Adrenal gland (tissue), 12 donors: ENCODE data around the gene EXOC4. TPM values are rescaled to one million over a fixed set of nuclear protein-coding genes. Genes with fewer than 3 reads are reported as not detected.

Experiments
- DNase-seq, 7 donors: peaks; one replicate each; pipeline ENCODE4 v3.0.0-alpha.2; 2019 to 2020
- H3K27ac ChIP-seq, 5 donors: fragments of 200-600 bp; sonication (generic) in 4 of 5; 1 replicate in 3 of 5; 2 replicates in 2 of 5; pipeline versions ENCODE4 v1.5.1 to v1.8.0; 2016 to 2020; ENCODE audit warnings: mild to moderate bottlenecking in 1 of 5
- H3K27me3 ChIP-seq: fragments of 200-600 bp; 2 replicates; pipeline ENCODE4 v1.8.0; 2021
- H3K36me3 ChIP-seq, 2 donors: fragments of 200-600 bp; replicated peaks in 1 of 2; 1 replicate in 1 of 2; 2 replicates in 1 of 2; pipeline versions ENCODE4 v1.5.1 to v1.8.0; 2018 to 2022
- H3K4me1 ChIP-seq, 2 donors: fragments of 200-600 bp; replicated peaks in 1 of 2; 1 replicate in 1 of 2; 2 replicates in 1 of 2; pipeline versions ENCODE4 v1.5.1 to v1.8.0; 2018 to 2021
- H3K4me3 ChIP-seq, 4 donors: fragments of 200-600 bp; sonication (generic) in 3 of 4; one replicate each; pipeline ENCODE4 v1.5.1; 2016 to 2018
- H3K9me3 ChIP-seq, 3 donors: fragments of 200-600 bp; sonication (generic) in 1 of 3; replicated peaks in 1 of 3; 1 replicate in 2 of 3; 2 replicates in 1 of 3; pipeline versions ENCODE4 v1.5.1 to v1.8.0; 2016 to 2021
- CTCF ChIP-seq, 6 experiments: fragments of 450-650 bp in 4 of 6; fragments of 200-600 bp in 2 of 6; sonication (generic) in 1 of 6; IDR thresholded peaks; 1 replicate in 5 of 6; 2 replicates in 1 of 6; pipeline versions ENCODE4 v1.5.1 to v1.8.0; 2016 to 2021; ENCODE audit warnings: antibody characterized with exemption in 6 of 6, mild to moderate bottlenecking in 2 of 6, moderate library complexity in 1 of 6
- POLR2A ChIP-seq, 2 donors: fragments of 450-650 bp; IDR thresholded peaks; one replicate each; pipeline ENCODE4 v1.6.1; 2017; ENCODE audit warnings: antibody characterized with exemption in 2 of 2, mild to moderate bottlenecking in 2 of 2, moderate library complexity in 1 of 2
- WGBS, 4 donors: extraction: QIAGEN DNeasy Blood & Tissue Kit in 2 of 4; methylation state at CpG; one replicate each; pipeline versions ENCODE4 v1.1.5 to v1.1.7; 2013 to 2017; 5-methylcytosine and 5-hydroxymethylcytosine counted together
- intact Hi-C, 2 donors: fragments of 100-400 bp; cut with DNase I; formaldehyde crosslinking; loops; one replicate each; pipeline versions ENCODE4 v1.14.1 to v1.15.0; 2022 to 2023
- polyA plus RNA-seq, 3 donors: library from polyadenylated mRNA; stranded (reverse); fragments of 200-250 nt in 2 of 3; fragments of 350-450 nt in 1 of 3; fragmentation: Illumina TruSeq in 1 of 3; extraction: RNeasy Lipid Tissue Mini Kit (QIAGEN cat#74804) in 1 of 3; gene quantifications; one replicate each; pipeline ENCODE4 v1.2.3, GENCODE V29; 2013 to 2014
- total RNA-seq, 9 donors: library from RNA; depleted of rRNA in 4 of 9; stranded (reverse); fragments of >200 nt in 4 of 9; fragments of 120-200 nt in 1 of 9; fragmentation: NEBNext Ultra II Directional in 1 of 9; extraction: Animal tissue kit (Norgen Biotek cat#: 25700) in 1 of 9; gene quantifications; one replicate each; pipeline versions ENCODE4 v1.1.0 to v1.2.4, GENCODE V29; 2013 to 2023
- donor health status: healthy with polysubstance abuse.
- donor health status: Bipolar disorder and iron deficiency.
- donor health status: DM: yes; HTN: yes; CAD: no.
- donor health status: DM: no; HTN: no; CAD: no.
- donor health status: DM: no; HTN: no; CAD: no.
- donor health status: DM: yes; HTN: yes; CAD: no.

The EXOC4 gene
- total and polyA plus RNA-seq, 12 donors, result 12.5 to 93.8 (median 67.4) TPM

- Histone ChIP-seq H3K27ac (no peak overlapping the region), H3K9me3 (no peaks in the 10 kb centered on the region), H3K36me3 (no peaks in the 10 kb centered on the region), H3K27me3 (no peaks in the 10 kb centered on the region), H3K4me3 (no peak overlapping the region), H3K4me1 (no peaks in the 10 kb centered on the region)
- no peak for TF ChIP-seq POLR2A (IDR thresholded peaks at IDR 0.05)
- TF ChIP-seq CTCF (IDR thresholded peaks at IDR 0.05), result no peak
- 97 to 99% (median 97%) methylated on average over 2 of the region's 2 CpGs for WGBS, 4 donors
- intact Hi-C loops, result no loop called here
- no peak for DNase-seq
Observed at GRCh38 chr7:134040988-134041387, 788.1 kb downstream of the EXOC4 start.

- DNase-seq, result no peak
- intact Hi-C loops, result no loop called here
- Histone ChIP-seq H3K4me3 (no peak overlapping the region), H3K4me1 (no peaks in the 10 kb centered on the region), H3K27ac (no peak overlapping the region), H3K9me3 (no peaks in the 10 kb centered on the region), H3K27me3 (no peaks in the 10 kb centered on the region), H3K36me3 (no peaks in the 10 kb centered on the region)
- no peak for TF ChIP-seq POLR2A (IDR thresholded peaks at IDR 0.05)
- no peak for TF ChIP-seq CTCF (IDR thresholded peaks at IDR 0.05)
Observed at GRCh38 chr7:134041477-134041876, 788.6 kb downstream of the EXOC4 start.

GRCh38 chr7:134042307-134042706 lies 789.4 kb downstream of the EXOC4 start:
- intact Hi-C loops, result no loop called here
- 38 to 63% (median 50%) methylated on average over 4 of the region's 4 CpGs for WGBS, 4 donors

GRCh38 chr7:134044682-134045081 lies 791.8 kb downstream of the EXOC4 start:
- TF ChIP-seq POLR2A (IDR thresholded peaks at IDR 0.05) (no peak), CTCF (IDR thresholded peaks at IDR 0.05) (no peak)

More at GRCh38 chr7:134042307-134042706, 789.4 kb downstream of the EXOC4 start:
- Histone ChIP-seq H3K36me3 (no peaks in the 10 kb centered on the region), H3K4me1 (no peaks in the 10 kb centered on the region), H3K27me3 (no peaks in the 10 kb centered on the region), H3K4me3 (no peak overlapping the region), H3K27ac (no peak overlapping the region), H3K9me3 (no peaks in the 10 kb centered on the region)
- no peak for TF ChIP-seq POLR2A (IDR thresholded peaks at IDR 0.05)
- TF ChIP-seq CTCF (IDR thresholded peaks at IDR 0.05), result no peak
- peak in 2 of 7 donors; percentile 54 to 60 for DNase-seq

More at GRCh38 chr7:134044682-134045081, 791.8 kb downstream of the EXOC4 start:
- Histone ChIP-seq H3K4me1 (no peaks in the 10 kb centered on the region), H3K9me3 (no peaks in the 10 kb centered on the region), H3K27ac (no peak overlapping the region), H3K27me3 (no peaks in the 10 kb centered on the region), H3K4me3 (no peak overlapping the region), H3K36me3 (no peaks in the 10 kb centered on the region)
- intact Hi-C loops, result no loop called here
- no peak for DNase-seq
- WGBS, 4 donors, result 83 to 93% (median 83%) methylated on average over 2 of the region's 2 CpGs
